ENCODE results near the gene SPATA2L.

GRCh38 chr16:89669755-89670154 lies 31.8 kb downstream of the SPATA2L start:
- TF ChIP-seq CTCF (IDR thresholded peaks at IDR 0.05), result no peak
- no peak for TF ChIP-seq EP300 (IDR thresholded peaks at IDR 0.05)
- no peak for TF ChIP-seq POLR2AphosphoS5 (IDR thresholded peaks at IDR 0.05)

Data from stomach (tissue), 4 donors.